ENCODE measurements around the gene PRKCE. TPM values are rescaled to one million over a fixed set of nuclear protein-coding genes. Genes with fewer than 3 reads are reported as not detected.

The PRKCE gene
- total and polyA plus RNA-seq, 7 donors, result 3.0 to 22.8 (median 16.1) TPM

DNA sequence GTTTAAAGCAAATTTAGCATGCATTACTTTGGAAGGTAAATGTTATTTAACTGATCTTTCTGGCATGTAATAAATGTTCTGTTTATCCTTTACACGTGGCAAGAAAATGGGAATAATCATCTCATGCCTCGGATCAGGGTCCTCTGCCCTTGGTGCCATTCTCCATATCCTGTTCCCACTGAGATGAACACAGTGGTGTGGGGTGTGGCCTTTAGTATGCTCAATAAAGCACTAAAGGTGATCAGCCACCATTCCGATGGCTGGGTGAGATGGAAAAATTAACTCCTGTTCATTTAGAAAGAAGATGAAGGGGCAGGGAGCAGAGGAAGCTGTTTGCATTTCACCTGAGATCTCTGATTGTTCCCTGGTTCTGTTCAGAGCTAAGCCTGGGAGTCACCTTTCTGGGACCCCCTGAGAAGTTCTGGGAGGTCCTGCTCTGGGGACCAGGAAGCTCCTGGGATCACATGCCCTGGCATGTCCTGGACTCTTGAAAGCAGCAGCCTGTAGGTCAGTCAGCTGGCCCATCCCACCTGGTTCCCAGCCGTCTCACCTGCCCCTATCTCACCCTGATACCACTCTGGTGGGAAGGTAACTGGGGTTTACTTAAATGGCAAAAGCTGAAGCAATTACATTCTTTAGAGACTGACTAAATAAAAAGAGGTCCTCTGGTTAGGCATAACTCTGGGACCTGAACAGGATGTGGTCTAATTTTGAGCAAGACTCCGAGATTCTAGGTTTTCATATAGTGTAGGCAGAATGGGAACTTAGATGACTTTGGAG is 356.8 kb downstream of the PRKCE start:
- H3K4me3 ChIP-seq, result no peak overlapping the region
- 69 to 70% (median 69%) methylated on average over 5 of the region's 5 CpGs for WGBS, 3 donors
- no peaks in the 10 kb centered on the region for H3K9me3 ChIP-seq
- no peak overlapping the region for H3K27ac ChIP-seq
- no peak for DNase-seq
- no peak for ATAC-seq
- H3K27me3 ChIP-seq (ENCODE audit: insufficient read depth in 3 of 3, low read length in 2 of 3), result no peaks in the 10 kb centered on the region
- intact Hi-C loops (cut with DNase I), result no loop called here
- TF ChIP-seq, protein P1, sequence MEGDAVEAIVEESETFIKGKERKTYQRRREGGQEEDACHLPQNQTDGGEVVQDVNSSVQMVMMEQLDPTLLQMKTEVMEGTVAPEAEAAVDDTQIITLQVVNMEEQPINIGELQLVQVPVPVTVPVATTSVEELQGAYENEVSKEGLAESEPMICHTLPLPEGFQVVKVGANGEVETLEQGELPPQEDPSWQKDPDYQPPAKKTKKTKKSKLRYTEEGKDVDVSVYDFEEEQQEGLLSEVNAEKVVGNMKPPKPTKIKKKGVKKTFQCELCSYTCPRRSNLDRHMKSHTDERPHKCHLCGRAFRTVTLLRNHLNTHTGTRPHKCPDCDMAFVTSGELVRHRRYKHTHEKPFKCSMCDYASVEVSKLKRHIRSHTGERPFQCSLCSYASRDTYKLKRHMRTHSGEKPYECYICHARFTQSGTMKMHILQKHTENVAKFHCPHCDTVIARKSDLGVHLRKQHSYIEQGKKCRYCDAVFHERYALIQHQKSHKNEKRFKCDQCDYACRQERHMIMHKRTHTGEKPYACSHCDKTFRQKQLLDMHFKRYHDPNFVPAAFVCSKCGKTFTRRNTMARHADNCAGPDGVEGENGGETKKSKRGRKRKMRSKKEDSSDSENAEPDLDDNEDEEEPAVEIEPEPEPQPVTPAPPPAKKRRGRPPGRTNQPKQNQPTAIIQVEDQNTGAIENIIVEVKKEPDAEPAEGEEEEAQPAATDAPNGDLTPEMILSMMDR (IDR thresholded peaks at IDR 0.05), result no peak
- H3K4me1 ChIP-seq, result no peaks in the 10 kb centered on the region
- peaks cover 0 to 49% of the 10 kb centered on the region in 2 donors for H3K36me3 ChIP-seq (ENCODE audit: insufficient read depth in 1 of 2, low read depth in 1 of 2)

GRCh38 chr2:46009315-46009714 is 357.8 kb downstream of the PRKCE start:
- 92 to 98% (median 97%) methylated on average over 2 of the region's 2 CpGs for WGBS, 3 donors
- no peak for ATAC-seq

DNA sequence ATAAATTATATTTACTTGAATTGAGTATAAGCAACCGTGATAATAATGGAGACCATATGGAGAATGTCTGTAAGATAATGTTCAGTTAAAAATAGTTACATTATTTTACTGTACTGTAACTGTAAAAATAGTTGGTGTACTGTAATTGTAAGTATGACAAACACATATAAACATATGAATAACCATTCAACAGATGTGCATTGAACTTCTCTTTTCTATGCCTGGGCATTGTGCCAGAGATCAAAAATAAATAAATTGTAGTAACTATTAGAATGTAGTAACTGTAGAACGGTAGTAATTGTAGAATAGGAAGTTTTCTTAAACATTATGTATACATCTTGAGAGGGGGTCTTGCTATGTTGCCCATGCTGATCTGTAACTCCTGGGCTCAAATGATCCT is 358.3 kb downstream of the PRKCE start:
- 63 to 67% (median 66%) methylated on average over 2 of the region's 2 CpGs for WGBS, 3 donors
- intact Hi-C loops (cut with DNase I), result loop anchor here (2.0 to 10.0 kb wide), 4 partner anchors 58 to 451 kb away; no protein-coding TSS in a partner anchor
- H3K4me1 ChIP-seq, result no peaks in the 10 kb centered on the region
- no peaks in the 10 kb centered on the region for H3K9me3 ChIP-seq
- TF ChIP-seq, protein P1 (IDR thresholded peaks at IDR 0.05), result no peak
- ATAC-seq (no peak), DNase-seq (no peak)
- H3K27me3 ChIP-seq (ENCODE audit: insufficient read depth in 3 of 3, low read length in 2 of 3), result no peaks in the 10 kb centered on the region
- H3K4me3 ChIP-seq, result no peak overlapping the region
- no peak overlapping the region for H3K27ac ChIP-seq
- H3K36me3 ChIP-seq (ENCODE audit: insufficient read depth in 1 of 2, low read depth in 1 of 2), result peaks cover 0 to 43% of the 10 kb centered on the region in 2 donors

More at GRCh38 chr2:46009315-46009714, 357.8 kb downstream of the PRKCE start:
- no peak overlapping the region for H3K27ac ChIP-seq
- no peaks in the 10 kb centered on the region for H3K27me3 ChIP-seq (ENCODE audit: insufficient read depth in 3 of 3, low read length in 2 of 3)
- intact Hi-C loops (cut with DNase I), result no loop called here
- H3K9me3 ChIP-seq, result no peaks in the 10 kb centered on the region
- peaks cover 0 to 48% of the 10 kb centered on the region in 2 donors for H3K36me3 ChIP-seq (ENCODE audit: insufficient read depth in 1 of 2, low read depth in 1 of 2)
- no peak for DNase-seq
- TF ChIP-seq, protein P1 (IDR thresholded peaks at IDR 0.05), result no peak
- no peaks in the 10 kb centered on the region for H3K4me1 ChIP-seq
- no peak overlapping the region for H3K4me3 ChIP-seq

GRCh38 chr2:46010223-46010924 is 358.9 kb downstream of the PRKCE start:
- H3K4me3 ChIP-seq, result no peak overlapping the region
- intact Hi-C loops (cut with DNase I), result loop anchor here (2.0 to 10.0 kb wide), 4 partner anchors 57 to 450 kb away; no protein-coding TSS in a partner anchor
- no peaks in the 10 kb centered on the region for H3K9me3 ChIP-seq
- no peak overlapping the region for H3K27ac ChIP-seq
- no peak for ATAC-seq
- H3K4me1 ChIP-seq, result no peaks in the 10 kb centered on the region
- DNase-seq, result no peak
- H3K36me3 ChIP-seq (ENCODE audit: insufficient read depth in 1 of 2, low read depth in 1 of 2), result peaks cover 0 to 39% of the 10 kb centered on the region in 2 donors
- no peaks in the 10 kb centered on the region for H3K27me3 ChIP-seq (ENCODE audit: insufficient read depth in 3 of 3, low read length in 2 of 3)
- TF ChIP-seq, protein P1 (IDR thresholded peaks at IDR 0.05), result no peak
- 86 to 88% (median 88%) methylated on average over 5 of the region's 5 CpGs for WGBS, 3 donors

All from psoas muscle (tissue), 8 donors.